Sigmoid colon (tissue), 4 donors: ENCODE measurements around the gene ANKRD13D.

Experiments
- CTCF ChIP-seq, 4 experiments: fragments of 450-650 bp in 3 of 4; fragments of 200-600 bp in 1 of 4; IDR thresholded peaks; one replicate each; pipeline ENCODE4 v1.5.1; 2016 to 2019; ENCODE audit warnings: antibody characterized with exemption in 4 of 4, mild to moderate bottlenecking in 3 of 4, moderate library complexity in 2 of 4
- EP300 ChIP-seq, 4 donors: sonication (generic); formaldehyde crosslinking; IDR thresholded peaks; one replicate each; pipeline ENCODE4 v1.6.1; 2017; ENCODE audit warnings: antibody characterized with exemption in 4 of 4
- POLR2A ChIP-seq, 2 donors: fragments of 450-650 bp; IDR thresholded peaks; one replicate each; pipeline ENCODE4 v1.6.1; 2016; ENCODE audit warnings: antibody characterized with exemption in 2 of 2, mild to moderate bottlenecking in 2 of 2, moderate library complexity in 2 of 2
- POLR2AphosphoS5 ChIP-seq, 4 donors: sonication (generic); formaldehyde crosslinking; IDR thresholded peaks; one replicate each; pipeline ENCODE4 v1.6.1; 2017; ENCODE audit warnings: antibody characterized with exemption in 4 of 4

GRCh38 chr11:67247946-67248550, 41.1 kb upstream of the ANKRD13D start:
- no peak for TF ChIP-seq CTCF (IDR thresholded peaks at IDR 0.05)
- TF ChIP-seq POLR2A (IDR thresholded peaks at IDR 0.05), result no peak
- no peak for TF ChIP-seq EP300 (IDR thresholded peaks at IDR 0.05)
- TF ChIP-seq POLR2AphosphoS5 (IDR thresholded peaks at IDR 0.05), result no peak
